ENCODE results near the gene REPS2.

Gene REPS2

DNA sequence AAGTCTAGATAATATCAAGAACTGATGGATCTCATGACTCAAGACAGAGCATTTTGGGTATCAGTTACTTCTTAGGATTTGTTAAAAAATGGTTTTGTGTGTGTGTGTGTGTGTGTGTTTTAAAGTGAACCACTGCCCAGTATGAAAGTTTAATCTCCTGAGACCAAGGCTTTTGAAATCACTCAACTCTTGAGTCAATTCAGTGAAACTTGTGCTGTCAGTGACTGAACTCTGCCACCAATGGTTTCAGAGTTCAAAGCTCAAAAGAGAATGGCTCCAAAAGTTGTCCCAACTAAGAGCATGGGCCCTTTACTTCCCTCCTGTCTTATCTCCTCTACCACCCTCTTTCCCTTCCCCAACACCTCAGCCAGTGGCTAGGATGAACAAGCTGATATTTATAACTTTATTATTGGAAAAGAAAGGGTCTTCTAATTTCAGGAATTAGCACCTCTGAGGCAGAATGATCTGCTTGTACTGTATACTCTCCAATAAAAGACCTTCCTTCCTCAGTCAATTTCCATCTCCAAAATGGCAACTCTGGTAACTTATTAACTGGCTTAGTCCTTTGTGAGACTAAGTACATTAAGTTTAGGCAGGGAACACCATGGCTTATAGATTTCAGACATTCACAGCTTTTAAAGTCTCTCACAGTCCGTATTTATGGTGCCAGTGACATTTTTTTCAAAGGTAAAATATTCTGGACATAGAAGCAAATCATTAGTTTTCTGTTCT, 152.2 kb downstream of the REPS2 start:
- no peak for DNase-seq

GRCh38 chrX:17104433-17104832, 158.0 kb downstream of the REPS2 start:
- no peak for DNase-seq

DNA sequence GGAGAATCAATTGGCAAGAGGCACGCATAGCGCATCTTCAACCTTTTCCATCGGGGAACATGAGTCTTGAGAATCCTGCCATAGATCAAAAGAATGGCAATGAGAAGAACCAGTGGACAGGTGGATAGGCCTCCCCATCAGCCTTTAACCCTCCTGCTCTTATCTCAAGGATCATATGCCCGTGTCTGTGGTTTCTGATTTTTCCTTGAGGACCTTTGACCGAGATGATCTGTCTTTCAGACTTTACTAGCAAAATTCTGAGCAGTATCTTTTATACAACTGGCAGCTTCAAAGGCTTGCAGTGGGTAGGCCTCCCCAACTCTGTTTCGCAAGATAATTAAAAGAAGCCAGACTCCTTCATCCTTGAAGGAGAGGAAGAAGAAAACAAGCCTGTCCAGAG, 174.4 kb downstream of the REPS2 start:
- DNase-seq = no peak

DNA sequence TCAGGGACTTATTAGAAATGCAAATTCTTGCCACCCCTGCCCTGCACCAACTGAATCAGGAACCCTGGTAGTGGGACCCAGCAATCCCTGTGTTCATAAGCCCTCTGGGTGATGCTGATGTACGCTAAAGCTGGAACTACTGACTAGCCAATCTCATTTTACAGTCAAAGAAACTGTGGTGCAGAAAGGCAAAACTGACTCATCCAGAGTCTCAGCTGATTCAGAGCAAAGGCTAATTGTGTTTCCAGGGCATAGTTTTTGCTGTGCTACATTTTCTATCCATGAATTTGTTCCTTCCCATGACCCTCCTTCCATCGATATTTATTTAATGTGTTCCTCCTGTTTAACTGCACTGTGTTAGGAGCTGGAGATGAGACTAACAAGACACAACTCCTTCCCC, 207.5 kb downstream of the REPS2 start:
- DNase-seq = no peak

DNA sequence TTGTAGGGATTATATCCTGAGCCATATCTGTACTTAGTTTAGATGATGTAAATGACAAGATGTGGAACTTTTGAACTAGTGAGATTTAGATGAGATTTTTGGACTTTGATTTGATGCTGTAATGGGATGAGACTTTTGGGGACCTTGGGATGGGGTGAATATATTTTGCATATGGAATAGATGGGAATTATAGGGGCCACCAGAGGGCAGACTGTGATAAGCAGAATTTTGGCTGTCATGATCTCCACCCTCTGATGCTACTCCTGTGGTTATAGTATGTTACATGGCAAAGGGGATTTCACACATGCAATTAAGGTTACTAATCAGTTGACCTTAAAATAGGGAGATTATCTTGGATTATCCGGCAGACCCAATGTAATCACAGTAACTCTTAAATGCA, 214.5 kb downstream of the REPS2 start:
- peak; percentile 2 for DNase-seq

- DNase-seq = no peak
Measured at GRCh38 chrX:17161991-17162390, 215.5 kb downstream of the REPS2 start.

DNA sequence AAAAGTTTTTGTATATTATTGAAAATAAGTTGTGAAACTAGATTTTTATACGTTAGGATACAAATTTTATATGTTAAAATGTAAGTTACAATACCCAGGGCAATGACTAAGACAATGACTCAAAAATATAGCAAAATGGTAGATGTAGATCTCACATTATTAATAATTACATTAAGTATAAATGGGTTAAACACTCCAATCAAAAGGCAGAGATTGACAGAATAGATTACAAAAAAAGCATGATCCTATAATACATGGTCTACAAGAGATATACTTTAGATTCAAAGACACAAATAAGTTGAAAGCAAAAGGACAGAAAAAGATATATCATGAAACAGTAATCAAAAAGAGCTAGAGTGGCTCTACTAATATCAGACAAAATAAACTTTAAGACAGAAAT, 217.6 kb downstream of the REPS2 start:
- no peak for DNase-seq

GRCh38 chrX:17164941-17165340, 218.5 kb downstream of the REPS2 start:
- DNase-seq = no peak

DNA sequence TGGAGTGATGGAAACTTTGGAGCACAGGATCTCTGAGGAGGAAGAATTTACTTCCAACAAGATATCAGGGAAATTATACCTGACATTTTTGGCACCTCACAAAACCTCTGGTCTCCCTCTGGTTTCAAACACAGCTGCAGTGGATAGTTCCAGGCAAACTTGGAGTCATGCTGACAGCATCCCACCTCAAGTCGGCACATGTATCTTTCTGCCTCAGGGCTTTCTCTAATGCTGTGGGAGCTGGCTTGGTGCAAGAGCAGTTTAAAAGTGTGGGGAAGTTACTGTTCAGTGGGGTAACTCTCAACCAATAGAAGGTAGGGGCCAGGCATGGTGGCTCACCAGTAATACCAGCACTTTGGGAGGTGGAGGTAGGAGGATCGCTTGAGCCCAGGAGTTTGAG, 221.5 kb downstream of the REPS2 start:
- DNase-seq = no peak

DNA sequence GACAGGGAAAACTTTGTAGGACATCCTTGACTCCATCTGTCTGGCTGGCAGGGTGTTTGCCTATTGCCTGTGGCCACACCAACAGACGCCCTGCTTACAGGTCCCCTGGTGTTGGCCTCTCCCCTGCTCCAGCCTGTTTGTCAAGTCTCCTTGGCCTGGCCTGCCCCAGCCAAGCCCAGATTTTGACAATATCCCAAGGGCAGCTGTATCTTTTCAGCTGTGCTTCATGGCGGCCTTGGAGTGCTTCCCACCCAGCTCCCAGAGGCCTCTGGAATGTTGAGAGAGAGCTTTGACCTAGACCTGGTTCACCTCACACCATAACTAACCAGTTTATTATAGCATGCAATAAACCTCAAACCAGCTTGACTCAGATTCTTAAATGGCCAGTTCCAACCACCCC, 224.5 kb downstream of the REPS2 start:
- no peak for DNase-seq

DNA sequence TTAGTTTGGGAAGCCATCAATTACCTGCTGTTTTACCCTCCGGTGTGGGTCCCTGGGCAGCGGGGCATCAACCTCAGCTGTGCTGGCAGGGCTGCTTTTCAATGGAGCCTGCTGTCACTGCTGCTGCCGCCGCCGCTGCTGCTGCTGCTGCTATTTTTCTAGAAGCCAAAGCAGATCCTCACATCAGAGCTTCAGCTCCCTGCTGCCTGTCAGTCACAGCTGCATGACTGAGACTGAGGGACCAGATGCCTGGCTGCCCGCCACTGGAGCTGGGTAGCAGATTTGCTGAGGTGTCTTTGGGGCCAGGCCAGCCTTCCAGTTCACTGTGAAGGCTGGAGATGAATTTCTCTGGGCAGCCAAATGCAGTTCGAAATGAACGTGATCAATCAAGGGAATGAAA, 228.2 kb downstream of the REPS2 start:
- no peak for DNase-seq

GRCh38 chrX:17182317-17182716, 235.9 kb downstream of the REPS2 start:
- DNase-seq = no peak

- DNase-seq = no peak
Measured at GRCh38 chrX:17183566-17183965, 237.1 kb downstream of the REPS2 start.

GRCh38 chrX:17185431-17185830, 239.0 kb downstream of the REPS2 start:
- DNase-seq = no peak

- DNase-seq = no peak
Measured at GRCh38 chrX:17187136-17187756, 240.8 kb downstream of the REPS2 start.

- no peak for DNase-seq
Measured at GRCh38 chrX:17192106-17192505, 245.6 kb downstream of the REPS2 start.
